Fibroblast of lung (primary cell): ENCODE data around the gene TRAF3. TPM values are rescaled to one million over a fixed set of nuclear protein-coding genes. Genes with fewer than 3 reads are reported as not detected.

Experiments used
- DNase-seq, 2 donors: peaks; one replicate each; pipeline versions ENCODE4 v3.0.0 to v3.0.0-alpha.2; 2010; ENCODE audit warnings: low read depth in 2 of 2
- H2AFZ ChIP-seq: 2 replicates; pipeline ENCODE4 v1.5.1; 2012; ENCODE audit warnings: low read length, control low read depth, inconsistent platforms
- H3K27ac ChIP-seq: 2 replicates; pipeline ENCODE4 v1.5.1; 2011; ENCODE audit warnings: low read length, control low read depth; ENCODE audit not compliant: insufficient read depth
- H3K27me3 ChIP-seq: 2 replicates; pipeline ENCODE4 v1.5.1; 2011; ENCODE audit warnings: mild to moderate bottlenecking, low read length; ENCODE audit not compliant: control insufficient read depth, insufficient read depth
- H3K36me3 ChIP-seq: 2 replicates; pipeline ENCODE4 v1.5.1; 2011; ENCODE audit warnings: low read length; ENCODE audit not compliant: control insufficient read depth, insufficient read depth
- H3K4me1 ChIP-seq: 2 replicates; pipeline ENCODE4 v1.5.1; 2011; ENCODE audit warnings: low read length; ENCODE audit not compliant: control insufficient read depth, insufficient read depth; ENCODE audit errors: extremely low read depth
- H3K4me2 ChIP-seq: 2 replicates; pipeline ENCODE4 v1.5.1; 2011; ENCODE audit warnings: low read length, control low read depth; ENCODE audit not compliant: insufficient read depth; ENCODE audit errors: extremely low read depth
- H3K4me3 ChIP-seq, 4 experiments: fragments of 200-600 bp in 1 of 4; sonication (generic) in 1 of 4; replicated peaks in 1 of 4; 2 replicates each; pipeline ENCODE4 v1.5.1; 2011 to 2016; ENCODE audit warnings: low read length in 4 of 4, low read depth in 3 of 4, mild to moderate bottlenecking in 3 of 4, control low read depth in 2 of 4, inconsistent platforms in 1 of 4, mixed read lengths in 1 of 4; ENCODE audit not compliant: insufficient read depth in 1 of 4; ENCODE audit errors: control extremely low read depth in 1 of 4
- H3K79me2 ChIP-seq: 2 replicates; pipeline ENCODE4 v1.5.1; 2012; ENCODE audit warnings: mild to moderate bottlenecking, low read length, inconsistent platforms; ENCODE audit not compliant: control insufficient read depth, insufficient read depth
- H3K9ac ChIP-seq: 2 replicates; pipeline ENCODE4 v1.5.1; 2011; ENCODE audit warnings: mild to moderate bottlenecking, low read length, control low read depth; ENCODE audit not compliant: insufficient read depth
- H3K9me3 ChIP-seq: 2 replicates; pipeline ENCODE4 v1.5.1; 2012; ENCODE audit warnings: low read depth, low read length; ENCODE audit not compliant: control insufficient read depth, insufficient read depth
- H4K20me1 ChIP-seq: 2 replicates; pipeline ENCODE4 v1.5.1; 2011; ENCODE audit warnings: low read length; ENCODE audit not compliant: control insufficient read depth, insufficient read depth; ENCODE audit errors: extremely low read depth
- CTCF ChIP-seq, 2 donors: IDR thresholded peaks in 1 of 2; conservative IDR thresholded peaks in 1 of 2; 1 replicate in 1 of 2; 2 replicates in 1 of 2; pipeline ENCODE4 v1.5.1; 2011 to 2012; ENCODE audit warnings: low read length in 2 of 2, control low read depth in 1 of 2, inconsistent platforms in 1 of 2, low read depth in 1 of 2, mild to moderate bottlenecking in 1 of 2
- EZH2 ChIP-seq: IDR thresholded peaks from 2 replicates; pipeline ENCODE4 v1.5.1; 2012; ENCODE audit warnings: low read length, control low read depth, mild to moderate bottlenecking; ENCODE audit errors: missing control alignments
- polyA plus RNA-seq, 2 donors: library from polyadenylated mRNA; depleted of rRNA in 1 of 2; stranded (reverse) in 1 of 2; unstranded in 1 of 2; fragments of >200 nt; gene quantifications; 2 replicates each; pipeline ENCODE4 v1.2.1, GENCODE V29; 2011 to 2012; ENCODE audit warnings: missing spikeins in 1 of 2
- total RNA-seq: library from RNA; depleted of rRNA; stranded (reverse); fragments of >200 nt; gene quantifications from 2 replicates; pipeline ENCODE4 v1.2.1, GENCODE V29; 2014

TRAF3 gene
- total and polyA plus RNA-seq, 2 donors (not counting 1 experiment from before 2014, with no cell fraction given) = 12.1 to 14.4 TPM

GRCh38 chr14:102917056-102917385 lies 139.8 kb downstream of the TRAF3 start:
- Histone ChIP-seq H3K4me3 (no peak overlapping the region), H3K4me2 (no peak overlapping the region), H3K79me2 (no peaks in the 10 kb centered on the region), H3K9me3 (no peaks in the 10 kb centered on the region), H3K4me1 (no peaks in the 10 kb centered on the region), H3K27ac (no peak overlapping the region), H4K20me1 (no peaks in the 10 kb centered on the region), H3K9ac (no peak overlapping the region), H3K36me3 (no peaks in the 10 kb centered on the region), H2AFZ (no peak overlapping the region), H3K27me3 (peaks cover 8% of the 10 kb centered on the region)
- no peak for DNase-seq
- TF ChIP-seq EZH2 (no peak), CTCF (conservative IDR thresholded peaks at IDR 0.05 in 1 of 2, IDR thresholded peaks at IDR 0.05 in 1 of 2; ENCODE audit: low read depth in 1 of 2, low read length in 2 of 2) (no peak)

GRCh38 chr14:102917469-102918211 lies 140.4 kb downstream of the TRAF3 start:
- peak; percentile 63 to 77 for TF ChIP-seq CTCF (conservative IDR thresholded peaks at IDR 0.05 in 1 of 2, IDR thresholded peaks at IDR 0.05 in 1 of 2; ENCODE audit: low read depth in 1 of 2, low read length in 2 of 2)
- no peak for TF ChIP-seq EZH2
- Histone ChIP-seq H3K9me3 (no peaks in the 10 kb centered on the region), H3K9ac (no peak overlapping the region), H2AFZ (no peak overlapping the region), H3K4me3 (no peak overlapping the region), H3K79me2 (no peaks in the 10 kb centered on the region), H3K4me2 (no peak overlapping the region), H3K36me3 (no peaks in the 10 kb centered on the region), H3K4me1 (no peaks in the 10 kb centered on the region), H3K27ac (no peak overlapping the region), H3K27me3 (peaks cover 14% of the 10 kb centered on the region), H4K20me1 (no peaks in the 10 kb centered on the region)
- peak; percentile 19 to 39 for DNase-seq

GRCh38 chr14:102918438-102918837 lies 141.2 kb downstream of the TRAF3 start:
- DNase-seq = no peak
- Histone ChIP-seq H3K9me3 (no peaks in the 10 kb centered on the region), H3K27me3 (peaks cover 22% of the 10 kb centered on the region), H3K4me3 (no peak overlapping the region), H3K4me2 (no peak overlapping the region), H3K79me2 (no peaks in the 10 kb centered on the region), H3K9ac (no peak overlapping the region), H3K27ac (no peak overlapping the region), H3K36me3 (no peaks in the 10 kb centered on the region), H2AFZ (no peak overlapping the region), H3K4me1 (no peaks in the 10 kb centered on the region), H4K20me1 (no peaks in the 10 kb centered on the region)
- TF ChIP-seq EZH2 = no peak
- no peak for TF ChIP-seq CTCF (conservative IDR thresholded peaks at IDR 0.05 in 1 of 2, IDR thresholded peaks at IDR 0.05 in 1 of 2; ENCODE audit: low read depth in 1 of 2, low read length in 2 of 2)
